Adrenal gland (tissue), 12 donors: ENCODE data around the gene PAX5. TPM values are rescaled to one million over a fixed set of nuclear protein-coding genes. Genes with fewer than 3 reads are reported as not detected.

ENCODE experiments used
- DNase-seq, 7 donors: peaks; one replicate each; pipeline ENCODE4 v3.0.0-alpha.2; 2019 to 2020
- H3K27ac ChIP-seq, 5 donors: fragments of 200-600 bp; sonication (generic) in 4 of 5; 1 replicate in 3 of 5; 2 replicates in 2 of 5; pipeline versions ENCODE4 v1.5.1 to v1.8.0; 2016 to 2020; ENCODE audit warnings: mild to moderate bottlenecking in 1 of 5
- H3K27me3 ChIP-seq: fragments of 200-600 bp; 2 replicates; pipeline ENCODE4 v1.8.0; 2021
- H3K36me3 ChIP-seq, 2 donors: fragments of 200-600 bp; replicated peaks in 1 of 2; 1 replicate in 1 of 2; 2 replicates in 1 of 2; pipeline versions ENCODE4 v1.5.1 to v1.8.0; 2018 to 2022
- H3K4me1 ChIP-seq, 2 donors: fragments of 200-600 bp; replicated peaks in 1 of 2; 1 replicate in 1 of 2; 2 replicates in 1 of 2; pipeline versions ENCODE4 v1.5.1 to v1.8.0; 2018 to 2021
- H3K4me3 ChIP-seq, 4 donors: fragments of 200-600 bp; sonication (generic) in 3 of 4; one replicate each; pipeline ENCODE4 v1.5.1; 2016 to 2018
- H3K9me3 ChIP-seq, 3 donors: fragments of 200-600 bp; sonication (generic) in 1 of 3; replicated peaks in 1 of 3; 1 replicate in 2 of 3; 2 replicates in 1 of 3; pipeline versions ENCODE4 v1.5.1 to v1.8.0; 2016 to 2021
- CTCF ChIP-seq, 6 experiments: fragments of 450-650 bp in 4 of 6; fragments of 200-600 bp in 2 of 6; sonication (generic) in 1 of 6; IDR thresholded peaks; 1 replicate in 5 of 6; 2 replicates in 1 of 6; pipeline versions ENCODE4 v1.5.1 to v1.8.0; 2016 to 2021; ENCODE audit warnings: antibody characterized with exemption in 6 of 6, mild to moderate bottlenecking in 2 of 6, moderate library complexity in 1 of 6
- POLR2A ChIP-seq, 2 donors: fragments of 450-650 bp; IDR thresholded peaks; one replicate each; pipeline ENCODE4 v1.6.1; 2017; ENCODE audit warnings: antibody characterized with exemption in 2 of 2, mild to moderate bottlenecking in 2 of 2, moderate library complexity in 1 of 2
- WGBS, 4 donors: extraction: QIAGEN DNeasy Blood & Tissue Kit in 2 of 4; methylation state at CpG; one replicate each; pipeline versions ENCODE4 v1.1.5 to v1.1.7; 2013 to 2017; 5-methylcytosine and 5-hydroxymethylcytosine counted together
- intact Hi-C, 2 donors: fragments of 100-400 bp; cut with DNase I; formaldehyde crosslinking; loops; one replicate each; pipeline versions ENCODE4 v1.14.1 to v1.15.0; 2022 to 2023
- polyA plus RNA-seq, 3 donors: library from polyadenylated mRNA; stranded (reverse); fragments of 200-250 nt in 2 of 3; fragments of 350-450 nt in 1 of 3; fragmentation: Illumina TruSeq in 1 of 3; extraction: RNeasy Lipid Tissue Mini Kit (QIAGEN cat#74804) in 1 of 3; gene quantifications; one replicate each; pipeline ENCODE4 v1.2.3, GENCODE V29; 2013 to 2014
- total RNA-seq, 9 donors: library from RNA; depleted of rRNA in 4 of 9; stranded (reverse); fragments of >200 nt in 4 of 9; fragments of 120-200 nt in 1 of 9; fragmentation: NEBNext Ultra II Directional in 1 of 9; extraction: Animal tissue kit (Norgen Biotek cat#: 25700) in 1 of 9; gene quantifications; one replicate each; pipeline versions ENCODE4 v1.1.0 to v1.2.4, GENCODE V29; 2013 to 2023
- donor health status: healthy with polysubstance abuse.
- donor health status: Bipolar disorder and iron deficiency.
- donor health status: DM: yes; HTN: yes; CAD: no.
- donor health status: DM: no; HTN: no; CAD: no.
- donor health status: DM: no; HTN: no; CAD: no.
- donor health status: DM: yes; HTN: yes; CAD: no.

Gene PAX5
- total and polyA plus RNA-seq, 12 donors = under 0.01 to 0.22 (median 0.09) TPM; not detected in 6

GRCh38 chr9:36878986-36879982, 154.8 kb downstream of the PAX5 start:
- H3K27me3 ChIP-seq = no peaks in the 10 kb centered on the region
- no peaks in the 10 kb centered on the region for H3K9me3 ChIP-seq
- TF ChIP-seq POLR2A (IDR thresholded peaks at IDR 0.05) (no peak), CTCF (IDR thresholded peaks at IDR 0.05) (no peak)
- no peak for DNase-seq
- no peak overlapping the region for H3K4me3 ChIP-seq
- WGBS, 4 donors = 76 to 79% (median 77%) methylated on average over 16 to 18 of the region's 18 CpGs
- intact Hi-C loops = no loop called here
- H3K36me3 ChIP-seq = no peaks in the 10 kb centered on the region
- H3K4me1 ChIP-seq = no peaks in the 10 kb centered on the region
- H3K27ac ChIP-seq = no peak overlapping the region

GRCh38 chr9:36877239-36877638, 156.8 kb downstream of the PAX5 start:
- DNase-seq = no peak
- WGBS, 4 donors = 73 to 86% (median 81%) methylated on average over 5 to 6 of the region's 6 CpGs
- intact Hi-C loops = no loop called here
- TF ChIP-seq CTCF (IDR thresholded peaks at IDR 0.05) (no peak), POLR2A (IDR thresholded peaks at IDR 0.05) (no peak)
- Histone ChIP-seq H3K27ac (no peak overlapping the region), H3K4me3 (no peak overlapping the region), H3K4me1 (peaks cover 0 to 2% of the 10 kb centered on the region in 2 donors), H3K9me3 (no peaks in the 10 kb centered on the region), H3K36me3 (no peaks in the 10 kb centered on the region), H3K27me3 (no peaks in the 10 kb centered on the region)

- no peak for DNase-seq
- no peak for TF ChIP-seq CTCF (IDR thresholded peaks at IDR 0.05)
- TF ChIP-seq POLR2A (IDR thresholded peaks at IDR 0.05) = no peak
- no peak overlapping the region for H3K4me3 ChIP-seq
- intact Hi-C loops = no loop called here
- H3K27ac ChIP-seq = no peak overlapping the region
- 79 to 88% (median 81%) methylated on average over 4 of the region's 4 CpGs for WGBS, 4 donors
- no peaks in the 10 kb centered on the region for H3K27me3 ChIP-seq
- H3K36me3 ChIP-seq = no peaks in the 10 kb centered on the region
- H3K4me1 ChIP-seq = peaks cover 0 to 8% of the 10 kb centered on the region in 2 donors
- H3K9me3 ChIP-seq = no peaks in the 10 kb centered on the region
These were observed 158.0 kb downstream of the PAX5 start for GRCh38 chr9:36876056-36876455.

GRCh38 chr9:36874921-36875320, 159.1 kb downstream of the PAX5 start:
- TF ChIP-seq POLR2A (IDR thresholded peaks at IDR 0.05) (no peak), CTCF (IDR thresholded peaks at IDR 0.05) (no peak)
- no peaks in the 10 kb centered on the region for H3K36me3 ChIP-seq
- intact Hi-C loops = loop anchor here in 1 of 2 donors (5.0 kb wide), 1 partner anchor 387 kb away; no protein-coding TSS in a partner anchor

More at GRCh38 chr9:36874921-36875320, 159.1 kb downstream of the PAX5 start:
- H3K9me3 ChIP-seq = no peaks in the 10 kb centered on the region
- H3K4me3 ChIP-seq = no peak overlapping the region
- H3K27ac ChIP-seq = no peak overlapping the region
- no peak for DNase-seq
- H3K4me1 ChIP-seq = peaks cover 0 to 8% of the 10 kb centered on the region in 2 donors
- no peaks in the 10 kb centered on the region for H3K27me3 ChIP-seq
- 69 to 88% (median 77%) methylated on average over 5 to 6 of the region's 6 CpGs for WGBS, 4 donors
